HepG2 (cell line): ENCODE data around the gene TTC32. TPM values are rescaled to one million over a fixed set of nuclear protein-coding genes. Genes with fewer than 3 reads are reported as not detected.

ENCODE experiments used
- CREB1 ChIP-seq, 2 experiments: fragments of 450-650 bp in 1 of 2; IDR thresholded peaks; 2 replicates each; pipeline ENCODE4 v1.6.1; 2016 to 2017; ENCODE audit warnings: control low read depth in 1 of 2, mild to moderate bottlenecking in 1 of 2, missing compliant biosample characterization in 1 of 2, missing genetic modification characterization in 1 of 2
- KLF15 ChIP-seq: sonication (generic); formaldehyde crosslinking; IDR thresholded peaks from 2 replicates; pipeline ENCODE4 v1.8.1; 2023; ENCODE audit warnings: borderline replicate concordance, mild to moderate bottlenecking, inconsistent platforms, missing genetic modification reagents, mixed read lengths
- NFATC3 ChIP-seq: sonication (generic); formaldehyde crosslinking; IDR thresholded peaks from 2 replicates; pipeline ENCODE4 v1.5.1; 2020; ENCODE audit warnings: mild to moderate bottlenecking, missing genetic modification reagents
- PCBP2 ChIP-seq: fragments of 200-400 bp; formaldehyde crosslinking; optimal IDR thresholded peaks from 2 replicates; pipeline ENCODE3; 2018; ENCODE audit warnings: low read length, low read depth; ENCODE audit not compliant: poor library complexity, severe bottlenecking
- SMARCC2 ChIP-seq: fragments of 450-650 bp; IDR thresholded peaks from 2 replicates; pipeline ENCODE4 v1.6.1; 2017; ENCODE audit warnings: antibody characterized with exemption, mild to moderate bottlenecking
- SNAPC2 ChIP-seq: sonication (generic); formaldehyde crosslinking; IDR thresholded peaks from 2 replicates; pipeline ENCODE4 v1.8.1; 2022; ENCODE audit warnings: mild to moderate bottlenecking, missing genetic modification reagents
- TBX3 ChIP-seq: fragments of 450-650 bp; IDR thresholded peaks from 2 replicates; pipeline ENCODE4 v1.6.1; 2017; ENCODE audit warnings: antibody characterized with exemption, mild to moderate bottlenecking, inconsistent platforms, borderline replicate concordance
- ZBTB40 ChIP-seq, 2 experiments: fragments of 450-650 bp in 1 of 2; sonication (generic) in 1 of 2; formaldehyde crosslinking in 1 of 2; IDR thresholded peaks; 2 replicates each; pipeline versions ENCODE4 v1.6.1 to v1.8.0; 2016 to 2022; ENCODE audit warnings: antibody characterized with exemption in 1 of 2, mild to moderate bottlenecking in 1 of 2, missing genetic modification reagents in 1 of 2
- ZFP36 ChIP-seq: fragments of 150-350 bp; IDR thresholded peaks from 2 replicates; pipeline ENCODE4 v1.6.1; 2018; ENCODE audit warnings: borderline replicate concordance, low read length, low read depth; ENCODE audit not compliant: partially characterized antibody
- ZNF251 ChIP-seq: sonication (generic); formaldehyde crosslinking; IDR thresholded peaks from 2 replicates; pipeline ENCODE4 v1.9.0; 2021; ENCODE audit warnings: mild to moderate bottlenecking, missing genetic modification reagents
- ZNF367 ChIP-seq: sonication (generic); formaldehyde crosslinking; IDR thresholded peaks from 2 replicates; pipeline ENCODE4 v1.4.0; 2020; ENCODE audit warnings: missing genetic modification reagents, borderline replicate concordance
- ZNF446 ChIP-seq: sonication (generic); formaldehyde crosslinking; IDR thresholded peaks from 2 replicates; pipeline ENCODE4 v1.5.0; 2020; ENCODE audit warnings: mild to moderate bottlenecking, missing genetic modification reagents
- ZNF589 ChIP-seq: sonication (generic); formaldehyde crosslinking; conservative IDR thresholded peaks from 2 replicates; pipeline ENCODE4 v1.8.0; 2022; ENCODE audit warnings: mild to moderate bottlenecking, moderate library complexity, missing genetic modification reagents
- ZNF792 ChIP-seq: IDR thresholded peaks from 2 replicates; pipeline ENCODE4 v1.6.1; 2016
- polyA plus RNA-seq, 8 experiments: library from polyadenylated mRNA; depleted of rRNA in 3 of 8; stranded (reverse) in 7 of 8; unstranded in 1 of 8; fragments of >200 nt; fragmentation: Illumina TruSeq in 4 of 8; extraction: Trizol in 4 of 8; gene quantifications; 2 replicates each; pipeline versions ENCODE4 v1.2.1 to v1.2.3, GENCODE V29; 2011 to 2016; ENCODE audit warnings: low read depth in 4 of 8, missing spikeins in 1 of 8, mixed read lengths in 1 of 8; ENCODE audit not compliant: insufficient read depth in 1 of 8
- total RNA-seq, 5 experiments: library from RNA; depleted of rRNA; stranded (reverse); fragments of >200 nt; fragmentation: Illumina TruSeq; extraction: Trizol; gene quantifications; 2 replicates each; pipeline ENCODE4 v1.2.3, GENCODE V29; 2016; ENCODE audit warnings: low read depth in 1 of 5
- TF ChIP-seq, protein P1 (sequence below): sonication (generic); formaldehyde crosslinking; IDR thresholded peaks from 2 replicates; pipeline ENCODE4 v1.5.1; 2020; ENCODE audit warnings: mild to moderate bottlenecking, missing genetic modification reagents, moderate library complexity

The TTC32 gene
- total and polyA plus RNA-seq, 2 of the 13 experiments (the other 11 are each of a cell fraction or from before 2014, with no cell fraction given): 21.6 to 38.3 TPM

GRCh38 chr2:19901442-19902215 lies at the start of gene TTC32 (continued):
- TF ChIP-seq ZNF792 (peak; percentile 1; the same call in 1 of the 2 replicates), ZBTB40 (IDR thresholded peaks at IDR 0.05) (no peak), ZBTB40 (CRISPR knock-in tag; IDR thresholded peaks at IDR 0.05) (peak; percentile 93), NFATC3 (CRISPR knock-in tag) (no peak; the same call in none of the 2 replicates), KLF15 (CRISPR knock-in tag) (peak; percentile 31; the same call in 1 of the 2 replicates), ZNF367 (0 out of 2 replicates have a peak, but pooled peaks have one; percentile 85), SMARCC2 (no peak), CREB1 (IDR thresholded peaks at IDR 0.05) (peak; percentile 20; the same call in 1 of the 2 replicates), CREB1 (CRISPR knock-in tag; IDR thresholded peaks at IDR 0.05) (peak; percentile 81), SNAPC2 (CRISPR knock-in tag) (0 out of 2 replicates have a peak, but pooled peaks have one; percentile 18), ZFP36 (no peak), TBX3 (peak; percentile 92), ZNF446 (CRISPR knock-in tag) (peak; percentile 82), ZNF251 (CRISPR knock-in tag) (no peak), ZNF589 (CRISPR knock-in tag) (0 out of 2 replicates have a peak, but pooled peaks have one; percentile 43), PCBP2 (no peak)
- TF ChIP-seq, protein P1, sequence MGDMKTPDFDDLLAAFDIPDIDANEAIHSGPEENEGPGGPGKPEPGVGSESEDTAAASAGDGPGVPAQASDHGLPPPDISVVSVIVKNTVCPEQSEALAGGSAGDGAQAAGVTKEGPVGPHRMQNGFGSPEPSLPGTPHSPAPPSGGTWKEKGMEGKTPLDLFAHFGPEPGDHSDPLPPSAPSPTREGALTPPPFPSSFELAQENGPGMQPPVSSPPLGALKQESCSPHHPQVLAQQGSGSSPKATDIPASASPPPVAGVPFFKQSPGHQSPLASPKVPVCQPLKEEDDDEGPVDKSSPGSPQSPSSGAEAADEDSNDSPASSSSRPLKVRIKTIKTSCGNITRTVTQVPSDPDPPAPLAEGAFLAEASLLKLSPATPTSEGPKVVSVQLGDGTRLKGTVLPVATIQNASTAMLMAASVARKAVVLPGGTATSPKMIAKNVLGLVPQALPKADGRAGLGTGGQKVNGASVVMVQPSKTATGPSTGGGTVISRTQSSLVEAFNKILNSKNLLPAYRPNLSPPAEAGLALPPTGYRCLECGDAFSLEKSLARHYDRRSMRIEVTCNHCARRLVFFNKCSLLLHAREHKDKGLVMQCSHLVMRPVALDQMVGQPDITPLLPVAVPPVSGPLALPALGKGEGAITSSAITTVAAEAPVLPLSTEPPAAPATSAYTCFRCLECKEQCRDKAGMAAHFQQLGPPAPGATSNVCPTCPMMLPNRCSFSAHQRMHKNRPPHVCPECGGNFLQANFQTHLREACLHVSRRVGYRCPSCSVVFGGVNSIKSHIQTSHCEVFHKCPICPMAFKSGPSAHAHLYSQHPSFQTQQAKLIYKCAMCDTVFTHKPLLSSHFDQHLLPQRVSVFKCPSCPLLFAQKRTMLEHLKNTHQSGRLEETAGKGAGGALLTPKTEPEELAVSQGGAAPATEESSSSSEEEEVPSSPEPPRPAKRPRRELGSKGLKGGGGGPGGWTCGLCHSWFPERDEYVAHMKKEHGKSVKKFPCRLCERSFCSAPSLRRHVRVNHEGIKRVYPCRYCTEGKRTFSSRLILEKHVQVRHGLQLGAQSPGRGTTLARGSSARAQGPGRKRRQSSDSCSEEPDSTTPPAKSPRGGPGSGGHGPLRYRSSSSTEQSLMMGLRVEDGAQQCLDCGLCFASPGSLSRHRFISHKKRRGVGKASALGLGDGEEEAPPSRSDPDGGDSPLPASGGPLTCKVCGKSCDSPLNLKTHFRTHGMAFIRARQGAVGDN: peak; percentile 96
